ENCODE results near the gene SAA4. TPM values are rescaled to one million over a fixed set of nuclear protein-coding genes. Genes with fewer than 3 reads are reported as not detected.
"Not testable (repeated sequence)": the region's sequence is repeated elsewhere in the genome, so short reads cannot be mapped to it uniquely, and the experiment has no call there.

Gene SAA4
- total and polyA plus RNA-seq, 2 experiments from 2014 or later = not detected

- H3F3A ChIP-seq (replicated peaks; ENCODE audit: low read depth); H3K27ac ChIP-seq (ENCODE audit: low read depth); H3K36me3 Mint-ChIP-seq (ENCODE audit: low read depth); H3K36me3 ChIP-seq (ENCODE audit: insufficient read depth); H3K9me2 ChIP-seq (ENCODE audit: insufficient read depth); H4K20me1 ChIP-seq (replicated peaks; ENCODE audit: insufficient read depth); DNase-seq (ENCODE audit: low spot score); H3K27me3 ChIP-seq (ENCODE audit: insufficient read depth); H3K9me3 Mint-ChIP-seq; H3K27me3 Mint-ChIP-seq (ENCODE audit: insufficient read depth, low read depth, poor library complexity); H3K4me1 ChIP-seq (ENCODE audit: insufficient read depth); H3K4me2 ChIP-seq; H3K4me3 Mint-ChIP-seq; H3K4me3 ChIP-seq; H3K79me2 ChIP-seq (replicated peaks; ENCODE audit: insufficient read depth); H3K27ac Mint-ChIP-seq; H3K4me1 Mint-ChIP-seq; H2AFZ ChIP-seq; ATAC-seq: not testable (repeated sequence)
These were observed 38.9 kb downstream of the SAA4 start for GRCh38 chr11:18197738-18198137.

DNA sequence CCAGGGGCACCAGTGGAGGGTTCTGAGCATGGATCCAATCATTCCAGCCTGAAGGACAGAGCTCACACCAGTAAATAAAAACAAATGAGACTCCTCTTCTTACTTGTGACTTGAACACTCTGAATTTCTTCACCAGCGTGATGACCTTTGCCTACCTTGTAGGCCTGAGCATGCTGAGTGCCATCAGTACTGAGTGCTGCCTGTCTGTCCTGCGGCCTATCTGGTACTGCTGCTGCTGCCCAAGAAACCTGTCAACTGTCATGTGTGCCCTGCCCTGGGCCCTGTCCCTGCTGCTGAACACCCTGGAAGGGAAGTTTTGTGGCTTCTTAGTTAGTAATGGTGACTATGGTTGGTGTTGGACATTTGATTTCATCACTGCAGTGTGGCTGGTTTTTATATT, 40.1 kb downstream of the SAA4 start:
- Histone ChIP-seq H3K36me3 (ENCODE audit: insufficient read depth) (no peaks in the 10 kb centered on the region), H3K79me2 (replicated peaks; ENCODE audit: insufficient read depth) (no peaks in the 10 kb centered on the region), H3K4me1 (ENCODE audit: insufficient read depth) (no peaks in the 10 kb centered on the region; the same call in 1 of the 2 replicates), H3K27me3 (ENCODE audit: insufficient read depth) (no peaks in the 10 kb centered on the region), H2AFZ (no peak overlapping the region), H4K20me1 (replicated peaks; ENCODE audit: insufficient read depth) (no peaks in the 10 kb centered on the region), H3K27ac (ENCODE audit: low read depth) (no peak overlapping the region), H3F3A (replicated peaks; ENCODE audit: low read depth) (no peaks in the 10 kb centered on the region), H3K4me3 (no peak overlapping the region), H3K9me2 (ENCODE audit: insufficient read depth) (no peaks in the 10 kb centered on the region), H3K4me2 (no peak overlapping the region)
- Mint-ChIP-seq H3K27me3 (ENCODE audit: insufficient read depth, low read depth, poor library complexity) (peaks cover 4% of the 10 kb centered on the region), H3K36me3 (ENCODE audit: low read depth) (no peaks in the 10 kb centered on the region), H3K4me3 (no peak overlapping the region), H3K4me1 (peaks cover 12% of the 10 kb centered on the region; the same call in 2 of the 3 replicates), H3K9me3 (0 out of 3 replicates have a peak, but pooled peaks cover 2% of the 10 kb centered on the region), H3K27ac (no peak overlapping the region)
- ATAC-seq (no peak), DNase-seq (ENCODE audit: low spot score) (no peak)
- TF ChIP-seq ZNF331 (CRISPR knock-in tag; IDR thresholded peaks at IDR 0.05; ENCODE audit: low read depth) (no peak), JUNB (IDR thresholded peaks at IDR 0.05; ENCODE audit: unreplicated experiment) (no peak), POLR2AphosphoS5 (IDR thresholded peaks at IDR 0.05; ENCODE audit: low read depth) (no peak), REST (IDR thresholded peaks at IDR 0.05; ENCODE audit: unreplicated experiment) (no peak), ZNF114 (CRISPR knock-in tag; IDR thresholded peaks at IDR 0.05) (no peak), ZNF462 (CRISPR knock-in tag; IDR thresholded peaks at IDR 0.05) (no peak), STAT1 (IDR thresholded peaks at IDR 0.05; ENCODE audit: unreplicated experiment) (no peak), CREB1 (CRISPR knock-in tag; IDR thresholded peaks at IDR 0.05; ENCODE audit: low read depth) (no peak), EZH2phosphoT487 (IDR thresholded peaks at IDR 0.05; ENCODE audit: unreplicated experiment) (no peak), EZH2 (IDR thresholded peaks at IDR 0.05; ENCODE audit: low read depth, unreplicated experiment) (no peak), NANOG (IDR thresholded peaks at IDR 0.05; ENCODE audit: borderline replicate concordance) (no peak)
- TF ChIP-seq, protein P1, sequence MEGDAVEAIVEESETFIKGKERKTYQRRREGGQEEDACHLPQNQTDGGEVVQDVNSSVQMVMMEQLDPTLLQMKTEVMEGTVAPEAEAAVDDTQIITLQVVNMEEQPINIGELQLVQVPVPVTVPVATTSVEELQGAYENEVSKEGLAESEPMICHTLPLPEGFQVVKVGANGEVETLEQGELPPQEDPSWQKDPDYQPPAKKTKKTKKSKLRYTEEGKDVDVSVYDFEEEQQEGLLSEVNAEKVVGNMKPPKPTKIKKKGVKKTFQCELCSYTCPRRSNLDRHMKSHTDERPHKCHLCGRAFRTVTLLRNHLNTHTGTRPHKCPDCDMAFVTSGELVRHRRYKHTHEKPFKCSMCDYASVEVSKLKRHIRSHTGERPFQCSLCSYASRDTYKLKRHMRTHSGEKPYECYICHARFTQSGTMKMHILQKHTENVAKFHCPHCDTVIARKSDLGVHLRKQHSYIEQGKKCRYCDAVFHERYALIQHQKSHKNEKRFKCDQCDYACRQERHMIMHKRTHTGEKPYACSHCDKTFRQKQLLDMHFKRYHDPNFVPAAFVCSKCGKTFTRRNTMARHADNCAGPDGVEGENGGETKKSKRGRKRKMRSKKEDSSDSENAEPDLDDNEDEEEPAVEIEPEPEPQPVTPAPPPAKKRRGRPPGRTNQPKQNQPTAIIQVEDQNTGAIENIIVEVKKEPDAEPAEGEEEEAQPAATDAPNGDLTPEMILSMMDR (conservative IDR thresholded peaks at IDR 0.05; ENCODE audit: low read depth in 2 of 2) = no peak

Data from GM23338 (cell line).